ENCODE measurements around the gene RBM38. TPM values are rescaled to one million over a fixed set of nuclear protein-coding genes. Genes with fewer than 3 reads are reported as not detected.

RBM38 gene
- total and polyA plus RNA-seq, 9 of the 15 experiments (the other 6 are each of a cell fraction or from before 2014, with no cell fraction given), result 0.28 to 82.4 (median 33.2) TPM

GRCh38 chr20:57441510-57442154 lies 50.4 kb downstream of the RBM38 start:
- no TSS peak for BruUV-seq (replicated peaks)
- no peaks in the 10 kb centered on the region for H3K27me3 ChIP-seq (ENCODE audit: control insufficient read depth in 2 of 2, insufficient read depth in 2 of 2, low read length in 2 of 2)
- no peak for FAIRE-seq
- no peak overlapping the region for H3K4me3 ChIP-seq
- no peak overlapping the region for H3K27ac ChIP-seq (ENCODE audit: extremely low read depth, low read depth, low read length)
- no peak for ATAC-seq
- no peaks in the 10 kb centered on the region for H3K36me3 ChIP-seq (ENCODE audit: control insufficient read depth, insufficient read depth, low read length)
- POLR2A ChIA-PET, result interaction anchor here (0.6 to 1.6 kb wide), 5 partner anchors 9 to 195 kb away, joined by 3 to 6 read pairs (median 3); no protein-coding TSS in a partner anchor
- no peak overlapping the region for H3K4me2 ChIP-seq (ENCODE audit: insufficient read depth, low read length)
- DNase-seq (ENCODE audit: extremely low read depth in 1 of 4, low spot score in 3 of 4), result no peak
- H4K20me1 ChIP-seq (replicated peaks; ENCODE audit: control insufficient read depth, insufficient read depth, low read length), result no peaks in the 10 kb centered on the region
- in situ Hi-C loops (cut with MboI), result no loop called here
- intact Hi-C loops (cut with micrococcal nuclease), result no loop called here
- WGBS (ENCODE audit: insufficient coverage, low coverage, missing lambda C conversion rate), result 71% methylated on average over 10 of the region's 16 CpGs
- H3K9me3 ChIP-seq (replicated peaks; ENCODE audit: control insufficient read depth, insufficient read depth, low read depth, low read length), result 0 out of 2 replicates have a peak, but pooled peaks cover 4% of the 10 kb centered on the region
- no peaks in the 10 kb centered on the region for H3K9me1 ChIP-seq (ENCODE audit: control insufficient read depth, insufficient read depth, low read length)
- CTCF ChIA-PET (ENCODE audit: low intra/inter-chr PET ratio), result no interaction called here
- H3K79me2 ChIP-seq (ENCODE audit: control insufficient read depth, insufficient read depth, low read length), result no peaks in the 10 kb centered on the region
- H3K9ac ChIP-seq (ENCODE audit: insufficient read depth in 1 of 2, low read depth in 2 of 2, low read length in 2 of 2), result peak overlapping the region in 1 of 2 experiments; percentile 5; a peak in 1 of 4 replicates
- H2AFZ ChIP-seq (ENCODE audit: low read depth, low read length), result no peak overlapping the region
- peaks cover under 1 to 40% of the 10 kb centered on the region in 2 experiments; a peak in 3 of 5 replicates for H3K4me1 ChIP-seq (replicated peaks in 1 of 2; ENCODE audit: control insufficient read depth in 2 of 2, insufficient read depth in 2 of 2, low read length in 2 of 2)
- TF ChIP-seq DLX4 (CRISPR knock-in tag; IDR thresholded peaks at IDR 0.05) (no peak), ZBTB12 (CRISPR knock-in tag; IDR thresholded peaks at IDR 0.05) (no peak), KDM1A (IDR thresholded peaks at IDR 0.05) (peak; percentile 74 to 90), MBD2 (IDR thresholded peaks at IDR 0.05; ENCODE audit: borderline replicate concordance, low read depth) (no peak), PBX2 (CRISPR knock-in tag; IDR thresholded peaks at IDR 0.05; ENCODE audit: low read depth) (no peak), PBX2 (tag; conservative IDR thresholded peaks at IDR 0.05; ENCODE audit: low read depth) (no peak), SMARCA5 (IDR thresholded peaks at IDR 0.05) (peak; percentile 68; the same call in 1 of the 2 replicates), ADNP (tag; IDR thresholded peaks at IDR 0.05) (peak; percentile 66), SREBF1 (IDR thresholded peaks at IDR 0.05; ENCODE audit: borderline replicate concordance, low read depth, low read length) (no peak), SRSF9 (IDR thresholded peaks at IDR 0.05; ENCODE audit: borderline replicate concordance, low read depth, low read length) (no peak)
